Measurements from ENCODE around the gene CHML. TPM values are rescaled to one million over a fixed set of nuclear protein-coding genes. Genes with fewer than 3 reads are reported as not detected.
A peak's percentile ranks its signal among the peaks of the same experiment; 100 is the strongest.

Gene CHML
- total RNA-seq, 1 experiment from 2014 or later: 15.4 TPM

GRCh38 chr1:241635556-241636152 lies 4.5 kb downstream of the CHML start:
- H3K36me3 ChIP-seq: 0 out of 2 replicates have a peak, but pooled peaks cover 4% of the 10 kb centered on the region
- H3K4me3 ChIP-seq: no peak overlapping the region
- no peak for DNase-seq
- H3K27me3 ChIP-seq: no peaks in the 10 kb centered on the region
- H3K9me3 ChIP-seq: no peaks in the 10 kb centered on the region

GRCh38 chr1:241632987-241633386 lies 7.2 kb downstream of the CHML start:
- DNase-seq: no peak
- Histone ChIP-seq H3K4me3 (no peak overlapping the region), H3K36me3 (0 out of 2 replicates have a peak, but pooled peaks cover 4% of the 10 kb centered on the region), H3K27me3 (no peaks in the 10 kb centered on the region), H3K9me3 (no peaks in the 10 kb centered on the region)

- Histone ChIP-seq H3K9me3 (no peaks in the 10 kb centered on the region), H3K36me3 (0 out of 2 replicates have a peak, but pooled peaks cover 4% of the 10 kb centered on the region), H3K4me3 (no peak overlapping the region), H3K27me3 (no peaks in the 10 kb centered on the region)
- DNase-seq: no peak
Observed at GRCh38 chr1:241631674-241632073, 8.5 kb downstream of the CHML start.

- no peak overlapping the region for H3K4me3 ChIP-seq
- H3K27me3 ChIP-seq: no peaks in the 10 kb centered on the region
- H3K36me3 ChIP-seq: 0 out of 2 replicates have a peak, but pooled peaks cover 4% of the 10 kb centered on the region
- DNase-seq: no peak
- no peaks in the 10 kb centered on the region for H3K9me3 ChIP-seq
Observed at GRCh38 chr1:241630899-241631298, 9.3 kb downstream of the CHML start.

GRCh38 chr1:241630476-241630875 lies 9.7 kb downstream of the CHML start:
- Histone ChIP-seq H3K9me3 (no peaks in the 10 kb centered on the region), H3K4me3 (no peak overlapping the region), H3K36me3 (0 out of 2 replicates have a peak, but pooled peaks cover 4% of the 10 kb centered on the region), H3K27me3 (no peaks in the 10 kb centered on the region)
- no peak for DNase-seq

- Histone ChIP-seq H3K27me3 (no peaks in the 10 kb centered on the region), H3K9me3 (no peaks in the 10 kb centered on the region), H3K4me3 (no peak overlapping the region), H3K36me3 (0 out of 2 replicates have a peak, but pooled peaks cover under 1% of the 10 kb centered on the region)
- DNase-seq: no peak
Observed at GRCh38 chr1:241630005-241630404, 10.2 kb downstream of the CHML start.

- no peaks in the 10 kb centered on the region for H3K9me3 ChIP-seq
- no peaks in the 10 kb centered on the region for H3K27me3 ChIP-seq
- DNase-seq: peak; percentile 35
- H3K4me3 ChIP-seq: no peak overlapping the region
- no peaks in the 10 kb centered on the region for H3K36me3 ChIP-seq
Observed at GRCh38 chr1:241627453-241628259, 12.5 kb downstream of the CHML start.

GRCh38 chr1:241624935-241625334 lies 15.2 kb downstream of the CHML start:
- no peaks in the 10 kb centered on the region for H3K9me3 ChIP-seq
- no peak for DNase-seq
- H3K27me3 ChIP-seq: no peaks in the 10 kb centered on the region
- H3K4me3 ChIP-seq: no peak overlapping the region
- H3K36me3 ChIP-seq: no peaks in the 10 kb centered on the region

GRCh38 chr1:241622669-241623068 lies 17.5 kb downstream of the CHML start:
- no peaks in the 10 kb centered on the region for H3K36me3 ChIP-seq
- DNase-seq: peak; percentile 73
- no peaks in the 10 kb centered on the region for H3K9me3 ChIP-seq

GRCh38 chr1:241617426-241617825 lies 22.7 kb downstream of the CHML start:
- H3K9me3 ChIP-seq: no peaks in the 10 kb centered on the region
- H3K36me3 ChIP-seq: no peaks in the 10 kb centered on the region
- H3K4me3 ChIP-seq: no peak overlapping the region
- DNase-seq: no peak
- H3K27me3 ChIP-seq: no peaks in the 10 kb centered on the region

More at GRCh38 chr1:241622669-241623068, 17.5 kb downstream of the CHML start:
- no peak overlapping the region for H3K4me3 ChIP-seq
- no peaks in the 10 kb centered on the region for H3K27me3 ChIP-seq

- Histone ChIP-seq H3K36me3 (no peaks in the 10 kb centered on the region), H3K9me3 (no peaks in the 10 kb centered on the region), H3K4me3 (no peak overlapping the region), H3K27me3 (no peaks in the 10 kb centered on the region)
- DNase-seq: peak; percentile 37
Observed at GRCh38 chr1:241615043-241615974, 24.9 kb downstream of the CHML start.

- DNase-seq: no peak
- Histone ChIP-seq H3K36me3 (no peaks in the 10 kb centered on the region), H3K4me3 (no peak overlapping the region), H3K9me3 (no peaks in the 10 kb centered on the region), H3K27me3 (no peaks in the 10 kb centered on the region; the same call in 1 of the 2 replicates)
Observed at GRCh38 chr1:241614572-241614971, 25.6 kb downstream of the CHML start.

GRCh38 chr1:241614144-241614543 lies 26.0 kb downstream of the CHML start:
- H3K9me3 ChIP-seq: no peaks in the 10 kb centered on the region
- DNase-seq: no peak
- H3K4me3 ChIP-seq: no peak overlapping the region
- no peaks in the 10 kb centered on the region; the same call in 1 of the 2 replicates for H3K27me3 ChIP-seq
- H3K36me3 ChIP-seq: no peaks in the 10 kb centered on the region

- no peak overlapping the region for H3K4me3 ChIP-seq
- no peaks in the 10 kb centered on the region for H3K36me3 ChIP-seq
- no peaks in the 10 kb centered on the region for H3K9me3 ChIP-seq
- no peaks in the 10 kb centered on the region; the same call in 1 of the 2 replicates for H3K27me3 ChIP-seq
- peak; percentile 43 for DNase-seq
Observed at GRCh38 chr1:241612533-241613477, 27.4 kb downstream of the CHML start.

GRCh38 chr1:241611736-241612135 lies 28.4 kb downstream of the CHML start:
- no peaks in the 10 kb centered on the region for H3K9me3 ChIP-seq
- H3K4me3 ChIP-seq: no peak overlapping the region
- DNase-seq: no peak
- no peaks in the 10 kb centered on the region for H3K36me3 ChIP-seq
- no peaks in the 10 kb centered on the region; the same call in 1 of the 2 replicates for H3K27me3 ChIP-seq

GRCh38 chr1:241611063-241611462 lies 29.1 kb downstream of the CHML start:
- DNase-seq: no peak

More at GRCh38 chr1:241611063-241611462, 29.1 kb downstream of the CHML start:
- H3K4me3 ChIP-seq: no peak overlapping the region
- H3K27me3 ChIP-seq: no peaks in the 10 kb centered on the region; the same call in 1 of the 2 replicates
- no peaks in the 10 kb centered on the region for H3K36me3 ChIP-seq
- no peaks in the 10 kb centered on the region for H3K9me3 ChIP-seq

All from MG63 (cell line).